T-helper 2 cell treated with Interferon-gamma antibody and Interleukin-4, amounts not matched to agents 100 ng/mL and 5 ng/mL, for 36 hours (primary cell): ENCODE measurements around the gene SOX11. TPM values are rescaled to one million over a fixed set of nuclear protein-coding genes. Genes with fewer than 3 reads are reported as not detected.

ENCODE experiments used
- intact Hi-C: fragments of 100-400 bp; cut with micrococcal nuclease; formaldehyde crosslinking; loops from one replicate; pipeline ENCODE4 v1.15.1; 2023
- total RNA-seq: library from RNA; stranded (reverse); gene quantifications from 2 replicates; pipeline ENCODE4 v1.2.3, GENCODE V29; 2022

The SOX11 gene
- total RNA-seq, 1 donor from 2014 or later, result not detected

DNA sequence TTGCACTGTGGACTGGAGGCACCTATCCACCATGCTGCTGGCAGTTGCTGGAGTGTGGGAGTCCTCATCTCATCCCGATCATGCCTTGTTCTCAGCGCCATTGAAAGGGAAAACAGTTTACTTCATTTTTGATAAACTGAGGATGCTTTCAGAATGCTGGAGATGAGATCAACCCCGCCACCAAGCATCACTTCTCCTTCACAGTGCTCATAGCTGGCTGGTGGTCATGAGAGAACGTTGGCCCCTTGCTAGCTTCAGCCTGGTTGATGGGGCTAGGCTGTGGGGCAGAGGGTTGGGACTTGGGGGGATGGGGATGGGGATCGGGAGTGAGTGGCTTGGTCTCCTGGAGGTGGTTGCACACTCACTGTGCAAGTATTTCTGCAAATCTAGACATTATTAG, 30.1 kb downstream of the SOX11 start:
- intact Hi-C loops, result no loop called here

DNA sequence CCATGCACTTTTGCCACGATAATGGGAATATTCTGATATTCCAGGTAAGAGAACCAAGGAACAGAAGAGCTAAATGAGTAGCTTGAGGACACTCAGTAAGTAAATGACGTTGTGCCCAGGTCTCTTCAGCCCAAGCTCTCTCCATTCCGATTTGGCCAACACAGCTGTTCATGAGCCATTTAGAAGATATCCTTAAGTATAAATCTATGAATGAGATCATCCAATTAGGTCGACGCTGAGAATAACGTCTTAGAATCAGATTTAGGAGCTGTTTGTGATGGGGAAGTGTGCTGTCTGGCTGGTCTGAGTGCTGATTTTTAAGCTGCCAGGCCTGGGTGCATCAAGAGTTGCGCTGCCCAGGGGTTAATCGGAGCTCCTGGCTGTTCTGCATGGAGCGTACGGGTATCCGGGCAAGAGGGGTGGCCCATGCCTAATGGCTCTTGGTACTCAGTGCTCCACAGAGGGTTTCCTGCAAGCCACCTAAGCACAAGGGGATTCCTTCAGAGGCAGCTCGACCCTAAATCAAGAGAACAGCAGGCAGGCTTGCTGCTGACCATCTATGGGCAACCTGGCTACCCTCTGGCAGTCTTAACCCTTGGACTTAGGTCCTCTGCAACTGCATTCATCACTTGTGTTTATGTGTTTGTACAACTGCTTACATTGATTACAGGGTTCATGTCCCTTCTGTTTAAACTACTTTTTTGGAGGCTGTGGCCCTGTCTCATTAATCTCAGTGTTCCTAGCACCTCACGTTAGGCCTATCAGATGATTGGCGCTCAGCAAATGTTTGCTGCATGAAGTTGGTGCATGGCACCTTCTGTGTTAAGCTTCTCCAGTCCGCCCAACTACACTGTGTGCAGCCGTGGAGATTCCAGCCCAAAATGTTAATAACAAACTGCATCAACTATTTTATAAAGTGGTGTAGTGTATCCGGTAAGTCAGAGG, 31.9 kb downstream of the SOX11 start:
- intact Hi-C loops, result no loop called here

DNA sequence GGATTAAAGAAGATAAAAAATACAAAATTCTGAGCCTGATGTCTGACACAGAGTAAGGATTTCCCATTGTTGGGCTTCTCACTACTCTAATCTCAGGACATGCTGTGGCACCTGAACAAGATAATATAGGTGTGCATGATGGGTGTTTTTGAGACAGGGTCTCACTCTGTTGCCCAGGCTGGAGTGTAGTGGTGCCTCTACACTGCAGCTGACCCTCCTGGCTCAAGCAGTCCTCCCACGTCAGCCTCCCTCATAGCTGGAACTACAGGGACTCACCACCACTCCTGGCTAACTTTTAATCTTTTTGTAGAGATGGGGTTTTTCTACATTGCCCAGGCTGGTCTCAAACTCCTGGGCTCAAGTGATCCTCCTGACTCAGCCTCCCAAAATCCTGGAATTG, 32.9 kb downstream of the SOX11 start:
- intact Hi-C loops, result no loop called here

DNA sequence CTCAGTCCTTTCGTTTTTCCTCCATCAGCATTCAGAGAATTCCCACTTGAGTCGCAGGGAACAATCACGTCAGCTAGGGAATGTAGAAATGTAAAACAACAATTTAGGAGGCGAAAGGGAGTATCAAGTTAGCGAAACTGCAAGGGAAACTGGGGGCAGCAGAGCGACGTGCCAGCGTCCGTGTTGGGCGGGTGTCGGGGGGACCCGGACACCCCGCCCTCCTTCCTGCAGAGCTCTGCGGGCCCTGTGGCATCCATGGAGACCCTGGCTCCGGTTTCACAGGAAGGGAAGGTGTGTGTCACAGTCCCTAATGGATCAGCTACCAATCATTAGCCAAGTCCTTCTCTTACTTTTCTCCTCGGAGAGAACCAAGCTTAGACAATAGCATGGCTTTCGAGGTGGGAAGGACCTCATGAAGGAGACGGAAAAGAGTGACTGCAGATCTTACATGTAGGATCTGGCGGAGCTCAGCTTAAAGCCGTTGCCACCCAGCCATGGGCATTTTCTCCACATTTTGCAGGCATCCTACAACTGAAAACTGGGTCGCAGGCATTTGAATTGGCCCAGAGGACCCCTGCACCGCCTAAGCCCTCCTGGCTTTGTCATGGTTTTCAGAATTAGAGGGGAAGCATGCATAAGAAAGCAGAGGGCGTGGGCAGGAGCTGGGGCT, 33.7 kb downstream of the SOX11 start:
- intact Hi-C loops, result no loop called here

DNA sequence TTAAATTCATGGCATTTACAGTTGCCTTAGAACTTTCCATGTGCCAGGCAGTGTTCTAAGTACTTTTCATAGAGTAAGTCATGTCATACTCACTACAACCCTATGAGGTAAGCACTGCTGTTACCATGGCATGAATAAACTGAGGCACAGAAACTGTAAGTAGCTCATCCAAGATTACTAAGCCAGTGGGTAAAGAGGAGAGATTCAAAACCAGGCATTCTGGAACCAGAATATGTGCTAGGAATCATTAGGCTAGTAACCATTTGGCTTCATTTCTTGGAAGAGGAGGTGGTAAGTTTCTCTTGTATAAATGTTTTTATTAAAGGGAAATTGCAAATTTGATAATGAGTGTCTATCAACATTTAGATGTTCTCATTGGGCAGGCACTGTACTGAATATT, 35.1 kb downstream of the SOX11 start:
- intact Hi-C loops, result no loop called here

DNA sequence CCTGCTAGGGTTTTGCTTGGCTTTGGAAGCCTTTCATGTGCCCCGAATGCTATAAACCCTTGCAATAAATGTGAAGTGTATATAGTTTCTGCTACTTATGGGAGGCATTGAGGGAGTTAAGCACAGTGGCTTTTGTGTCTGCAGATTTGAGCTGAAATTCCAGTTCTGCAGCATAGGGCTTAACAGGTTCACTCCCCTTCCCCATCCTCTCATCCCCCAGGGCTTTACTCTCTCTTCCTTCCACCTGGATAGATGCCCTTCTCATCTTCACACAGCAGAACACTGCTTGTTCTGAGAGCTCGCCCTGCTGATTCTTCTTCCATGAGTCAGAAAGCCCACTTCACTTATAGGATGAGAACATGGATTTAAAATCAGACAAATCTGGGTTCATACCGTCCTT, 37.2 kb downstream of the SOX11 start:
- intact Hi-C loops, result no loop called here

DNA sequence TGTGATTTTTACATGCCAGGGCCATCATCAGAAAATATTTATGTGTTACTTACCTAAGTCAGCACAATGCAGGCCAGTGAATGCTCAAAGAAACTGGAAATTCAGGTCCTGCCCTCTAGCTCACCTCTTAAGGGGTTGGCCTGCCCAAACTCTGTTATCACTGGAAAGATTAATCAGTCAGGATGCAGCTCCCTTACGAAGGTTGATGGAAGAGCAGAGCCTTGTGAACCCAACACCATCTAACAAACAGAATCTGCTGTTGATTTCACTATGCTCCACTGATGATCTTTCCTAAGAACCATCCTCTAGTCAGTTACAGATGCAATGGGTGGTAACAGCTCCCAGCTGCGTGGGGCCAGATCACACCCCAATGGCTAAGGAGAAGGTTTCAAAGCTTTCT, 38.2 kb downstream of the SOX11 start:
- intact Hi-C loops, result no loop called here

DNA sequence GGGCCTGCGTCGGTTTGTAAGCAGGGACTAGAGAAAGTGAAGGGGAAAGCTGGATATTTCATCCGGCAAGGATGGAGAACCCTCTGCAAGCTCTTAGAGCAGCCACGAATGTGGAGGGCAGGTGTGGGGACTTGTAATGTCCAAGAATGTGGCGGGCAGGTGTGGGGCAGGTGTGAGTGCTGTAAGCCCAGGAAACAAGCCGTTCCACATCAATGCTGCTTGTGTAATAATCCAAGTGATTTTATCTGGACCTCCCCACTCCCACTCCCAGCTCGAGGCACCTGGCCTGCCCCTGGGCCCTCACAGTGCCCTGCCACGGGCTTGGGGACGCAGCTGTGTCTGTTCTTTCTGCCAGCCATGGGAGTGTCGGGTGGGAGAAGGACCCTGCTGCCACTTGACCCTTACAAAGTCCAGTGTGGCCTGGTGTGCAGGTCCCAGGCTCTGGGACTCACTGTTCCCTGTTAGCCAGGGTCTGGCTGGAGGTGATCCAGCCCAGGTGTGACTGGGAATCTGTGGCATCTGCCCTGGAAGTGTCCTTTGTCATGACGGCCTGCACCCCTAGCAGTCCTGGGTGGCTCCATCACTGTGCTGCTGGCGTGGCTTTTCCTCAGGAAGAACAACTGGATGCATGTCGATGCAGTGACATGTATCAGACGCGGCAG, 42.8 kb downstream of the SOX11 start:
- intact Hi-C loops, result no loop called here

DNA sequence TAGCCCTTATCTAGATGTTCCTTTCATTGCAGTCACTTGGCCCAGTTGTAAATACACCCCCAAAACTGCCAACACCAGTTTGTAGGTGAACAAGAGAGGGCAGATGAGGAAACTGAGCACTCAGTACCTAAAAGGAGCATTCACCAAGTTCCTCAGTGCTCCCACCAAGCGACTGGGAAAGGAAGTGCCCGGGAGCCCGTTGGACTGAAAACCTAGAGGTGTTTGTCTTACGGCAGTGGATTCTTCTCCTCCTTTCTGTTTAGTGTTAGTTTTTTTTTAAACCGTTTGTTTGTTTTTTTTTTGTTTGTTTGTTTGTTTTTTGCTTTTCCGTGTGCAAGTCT, 43.3 kb downstream of the SOX11 start:
- intact Hi-C loops, result no loop called here

DNA sequence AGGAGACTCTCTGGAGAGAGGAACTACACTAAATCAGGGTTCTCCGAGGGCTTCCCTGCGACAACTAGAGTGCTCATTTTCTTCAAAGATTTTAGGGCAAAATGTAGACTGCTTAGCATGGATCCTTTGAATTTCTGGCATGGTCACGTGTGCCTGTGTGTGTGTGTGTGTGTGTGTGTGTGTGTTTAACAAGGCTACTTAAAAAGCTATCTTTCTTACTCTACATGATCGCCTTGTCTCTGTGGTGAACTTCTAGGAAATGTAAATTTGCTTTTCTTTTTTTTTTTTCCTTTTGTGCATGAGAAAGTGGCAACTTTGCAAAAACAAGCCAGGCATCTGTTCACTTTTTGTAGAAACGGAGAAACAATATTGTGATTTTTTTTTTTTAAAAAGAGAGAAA, 43.9 kb downstream of the SOX11 start:
- intact Hi-C loops, result no loop called here

DNA sequence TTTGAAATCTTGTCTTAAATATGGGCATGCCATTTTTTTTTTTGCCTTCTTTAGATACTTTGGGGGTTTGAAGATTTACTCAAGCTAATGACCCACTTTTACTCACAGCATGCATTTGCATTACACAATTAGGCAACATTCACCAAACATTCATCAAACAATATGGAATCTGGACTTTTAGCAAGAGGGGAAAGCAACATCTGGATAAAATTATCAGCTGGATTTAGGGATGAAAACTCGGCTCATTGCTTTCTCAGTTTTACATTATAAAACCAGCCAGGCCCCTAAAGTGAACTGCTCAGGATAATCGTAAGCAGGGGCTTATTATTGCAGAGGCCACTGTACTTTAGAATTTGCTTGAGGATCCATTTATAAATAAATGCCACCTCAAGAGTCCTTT, 44.7 kb downstream of the SOX11 start:
- intact Hi-C loops, result no loop called here

DNA sequence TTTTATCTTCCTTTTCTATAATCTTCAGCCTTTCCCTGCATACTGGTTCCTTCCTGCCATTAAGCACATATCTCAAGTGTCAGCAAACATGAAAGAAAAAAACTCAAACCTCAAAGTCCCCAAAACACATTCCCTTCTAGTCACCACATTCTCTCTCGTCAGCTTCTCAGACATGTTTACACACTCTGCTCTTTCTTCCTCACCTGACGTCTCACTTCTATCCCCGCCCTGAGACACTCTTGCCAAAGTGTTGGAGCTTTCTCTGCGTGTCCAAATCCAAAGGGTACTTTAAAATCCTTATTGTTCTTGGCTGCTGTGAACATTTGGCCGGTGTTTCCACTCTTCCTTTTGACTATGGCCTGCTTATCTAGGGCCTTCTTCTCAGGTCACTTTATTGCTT, 47.9 kb downstream of the SOX11 start:
- intact Hi-C loops, result no loop called here

DNA sequence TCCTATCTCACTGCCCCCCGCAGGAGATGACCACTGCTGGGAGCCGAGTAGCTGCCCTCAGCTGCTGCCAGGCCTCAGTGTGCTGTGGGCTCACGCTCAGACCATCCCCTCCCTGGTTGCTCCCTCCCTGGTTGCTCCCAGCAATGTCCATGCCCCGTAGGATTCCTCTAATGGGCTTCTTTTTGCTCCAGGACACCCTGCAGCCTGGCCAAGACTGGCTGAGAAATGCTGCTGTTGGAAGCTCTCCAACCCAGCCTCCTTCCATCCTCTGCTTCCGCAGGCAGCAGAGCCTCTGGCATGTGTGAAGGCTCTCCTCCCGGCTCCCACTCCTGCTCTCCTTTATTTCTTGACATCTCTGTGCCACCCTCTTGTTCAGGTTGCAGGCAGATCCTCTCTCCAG, 48.6 kb downstream of the SOX11 start:
- intact Hi-C loops, result no loop called here

DNA sequence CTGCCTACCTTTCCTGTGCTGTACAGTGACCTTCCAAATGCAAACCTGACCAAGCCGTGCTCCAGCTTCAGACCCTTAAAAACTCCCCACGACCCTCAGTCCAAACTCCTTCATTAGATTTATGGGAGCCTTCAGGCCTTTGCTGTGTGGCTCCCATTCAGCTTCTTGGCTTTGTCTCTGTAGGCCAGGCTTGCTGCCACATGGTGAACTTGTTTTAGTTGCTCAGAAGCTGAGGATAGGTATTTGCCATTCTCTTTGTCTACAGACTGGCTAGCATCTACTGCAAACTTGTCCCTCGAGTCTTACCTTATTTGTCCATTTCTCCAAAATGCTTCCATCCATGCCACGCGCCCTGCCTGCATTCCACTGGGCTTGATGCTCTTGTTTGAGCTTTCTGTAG, 49.1 kb downstream of the SOX11 start:
- intact Hi-C loops, result no loop called here

DNA sequence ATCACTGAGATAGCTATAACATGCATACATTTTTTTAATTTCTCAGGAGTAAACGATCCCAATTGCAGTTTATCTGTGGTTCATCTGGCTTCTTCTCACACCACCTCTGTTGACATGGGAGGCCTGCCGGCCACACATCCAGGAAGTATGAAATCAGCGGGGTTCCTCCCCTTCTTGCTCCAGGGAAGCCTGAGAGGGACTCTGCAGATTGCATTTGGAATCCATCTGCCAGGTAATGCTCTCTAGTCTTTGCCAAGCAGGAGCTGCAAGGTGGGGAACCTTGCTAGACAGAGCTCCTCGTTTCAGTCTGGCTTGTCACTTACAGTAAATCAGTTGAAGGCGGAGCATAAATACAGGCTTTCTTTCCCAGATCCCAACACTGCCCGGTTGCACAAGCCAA, 49.9 kb downstream of the SOX11 start:
- intact Hi-C loops, result no loop called here

DNA sequence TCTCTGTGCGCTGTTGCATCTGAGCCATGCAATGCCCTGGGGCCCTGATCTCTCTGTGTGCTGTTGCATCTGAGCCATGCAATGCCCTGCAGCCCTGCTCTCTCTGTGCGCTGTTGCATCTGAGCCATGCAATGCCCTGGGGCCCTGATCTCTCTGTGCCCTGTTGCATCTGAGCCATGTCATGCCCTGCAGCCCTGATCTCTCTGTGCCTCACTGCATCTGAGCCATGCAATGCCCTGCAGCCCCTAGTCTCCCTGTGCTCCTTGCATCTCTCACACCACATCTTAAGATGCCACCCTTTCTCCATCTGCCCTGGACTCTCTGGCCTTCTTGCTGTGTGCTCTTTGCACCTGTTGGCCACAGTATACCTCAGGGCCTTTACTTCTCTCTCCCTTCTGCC, 56.2 kb downstream of the SOX11 start:
- intact Hi-C loops, result no loop called here

DNA sequence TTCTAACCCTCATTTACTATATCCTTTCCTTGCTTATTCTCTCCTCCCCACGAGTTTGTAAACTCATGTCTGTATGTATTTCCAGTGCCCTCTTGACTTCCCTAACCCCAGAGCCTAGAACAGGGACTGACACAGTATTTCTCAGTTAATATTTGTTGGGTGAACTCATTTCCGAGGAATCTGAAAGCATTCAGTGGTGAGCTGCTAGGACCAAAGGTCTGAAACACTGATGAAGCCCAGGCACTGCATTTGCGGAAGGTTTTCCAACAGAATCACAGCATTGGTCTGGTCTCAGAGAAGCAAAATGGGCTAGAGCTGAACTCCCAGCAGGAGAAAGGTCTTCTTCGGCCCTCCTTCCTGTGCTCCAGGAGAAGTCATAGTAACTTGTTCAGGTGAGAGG, 56.8 kb downstream of the SOX11 start:
- intact Hi-C loops, result no loop called here

DNA sequence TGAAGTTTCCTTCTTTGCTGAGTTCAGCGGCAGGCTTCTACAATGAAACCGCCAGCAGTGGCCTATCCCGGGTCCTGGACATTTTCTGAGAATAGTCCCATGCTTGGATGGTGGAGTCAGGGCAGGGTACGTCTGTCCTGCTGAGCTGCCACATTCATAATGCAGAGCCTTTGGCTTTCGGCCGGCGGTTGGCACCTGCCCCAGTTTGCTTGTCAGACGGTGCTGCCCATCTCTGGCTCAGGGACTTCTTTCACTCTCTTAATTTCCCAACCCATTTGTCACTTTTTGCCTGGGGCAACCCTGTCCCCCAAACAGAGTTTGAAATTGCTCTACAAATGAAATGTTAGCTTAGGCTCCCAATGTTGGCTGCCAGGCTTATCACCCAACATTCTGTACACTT, 57.2 kb downstream of the SOX11 start:
- intact Hi-C loops, result no loop called here
